GM19239 (cell line): ENCODE measurements around the gene DNAJC1.

ENCODE experiments used
- DNase-seq: peaks from one replicate; pipeline ENCODE4 v3.0.0; 2011; ENCODE audit warnings: low spot score; ENCODE audit not compliant: insufficient read length
- FAIRE-seq: peaks from 2 replicates; lab custom pipeline; 2011; peaks lifted over from hg19 to GRCh38; lab: Jason Lieb, UNC

Gene DNAJC1

DNA sequence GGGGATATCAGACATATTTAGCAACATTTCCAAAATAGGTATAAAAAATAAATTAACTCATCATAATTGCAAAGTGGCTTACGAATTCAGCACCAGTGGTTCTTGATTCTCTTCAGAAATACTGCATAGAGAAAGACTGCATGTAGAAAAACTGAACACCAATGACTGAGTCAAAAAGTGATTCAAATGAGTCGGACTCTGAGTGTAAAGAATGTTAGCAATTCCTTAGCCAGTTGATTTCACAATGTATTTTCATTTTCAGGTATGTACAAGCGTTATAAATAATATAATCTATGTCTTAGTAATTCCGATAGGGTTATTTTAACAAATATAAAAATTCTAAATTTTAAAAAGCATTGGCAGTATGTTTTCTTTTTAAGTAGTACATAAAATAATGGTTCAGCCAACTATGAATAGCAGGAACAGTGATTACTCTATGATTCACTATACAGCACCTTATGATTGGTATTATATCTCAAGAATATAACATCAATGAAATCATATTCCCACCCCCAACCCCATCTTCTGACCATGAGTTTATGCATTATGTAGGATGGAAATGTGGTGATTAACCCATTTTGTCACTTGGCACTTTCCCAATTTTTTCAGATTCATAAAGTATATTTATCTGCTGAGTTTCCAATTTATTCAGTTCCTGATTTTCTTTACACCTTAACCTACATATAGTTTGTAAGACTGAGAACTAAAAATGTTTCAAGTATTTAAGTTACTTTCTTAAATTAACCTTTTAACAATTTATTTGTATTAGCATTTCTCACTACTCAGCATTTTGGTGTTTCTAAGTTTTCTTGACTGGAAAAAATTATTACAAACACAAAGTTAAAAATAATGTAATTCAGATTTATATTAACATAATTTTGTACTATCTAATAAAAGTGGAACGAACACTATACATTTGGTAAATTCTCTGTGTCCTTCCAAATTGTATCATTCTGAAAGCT, 33.9 kb downstream of the DNAJC1 start:
- DNase-seq (no peak), FAIRE-seq (no peak)

GRCh38 chr10:21964983-21965665, 38.4 kb downstream of the DNAJC1 start:
- FAIRE-seq (no peak), DNase-seq (no peak)

DNA sequence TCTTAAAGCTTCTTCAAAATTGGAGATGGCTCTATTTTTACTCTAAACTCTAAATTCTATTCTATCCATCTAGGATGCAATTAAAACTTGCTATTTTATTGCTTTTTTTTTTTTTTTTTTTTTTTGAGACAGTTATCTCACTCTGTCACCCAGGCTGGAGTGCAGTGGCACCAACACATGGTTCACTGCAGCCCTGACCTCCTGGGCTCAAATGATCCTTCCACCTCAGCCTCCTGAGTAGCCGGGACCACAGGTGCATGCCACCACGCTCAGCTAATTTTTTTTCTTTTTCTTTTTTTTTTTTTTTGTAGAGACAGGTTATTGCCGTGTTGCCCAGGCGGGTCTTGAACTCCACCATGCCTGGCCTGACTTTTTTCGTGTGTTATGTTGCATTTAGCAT, 41.2 kb downstream of the DNAJC1 start:
- FAIRE-seq (no peak), DNase-seq (no peak)

DNA sequence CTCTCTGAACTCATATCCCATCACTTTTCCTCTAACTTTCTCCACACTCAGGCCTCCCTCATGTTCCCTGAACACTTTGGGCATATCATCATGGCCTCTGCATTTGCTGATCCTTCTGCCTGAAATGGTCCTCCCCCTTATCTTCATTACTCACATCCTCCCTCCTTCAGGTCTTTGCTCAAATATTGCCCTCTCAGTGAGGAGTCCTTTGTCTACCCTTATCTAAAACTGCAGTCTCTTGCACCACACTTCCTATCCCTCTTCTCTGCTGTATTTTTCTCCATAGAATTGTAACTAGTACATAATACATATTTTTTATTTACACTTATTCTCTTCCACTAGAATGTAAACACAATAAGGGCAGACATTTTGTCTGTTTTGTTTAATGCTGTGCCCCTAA, 41.7 kb downstream of the DNAJC1 start:
- DNase-seq (no peak), FAIRE-seq (no peak)

- no peak for DNase-seq
- no peak for FAIRE-seq
Observed at GRCh38 chr10:21959998-21960397, 43.5 kb downstream of the DNAJC1 start.

DNA sequence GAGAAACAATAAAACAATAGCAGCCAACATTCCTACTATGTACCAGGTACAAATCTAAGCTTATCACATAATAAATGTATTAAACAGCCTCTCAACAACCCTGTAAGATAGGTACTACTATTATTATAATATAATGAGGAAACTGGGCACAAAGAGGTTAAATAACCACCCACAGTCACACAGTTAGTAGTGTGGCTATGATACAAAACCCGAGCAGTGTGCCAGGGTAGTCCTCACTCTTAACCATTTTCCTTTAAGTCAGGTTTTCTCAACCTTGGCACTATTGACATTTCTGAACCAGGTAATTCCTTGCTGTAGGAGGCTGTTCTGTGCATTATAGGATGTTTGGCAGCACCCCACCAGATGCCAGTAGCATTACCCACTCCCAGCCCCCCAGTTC, 48.8 kb downstream of the DNAJC1 start:
- no peak for DNase-seq
- no peak for FAIRE-seq

DNA sequence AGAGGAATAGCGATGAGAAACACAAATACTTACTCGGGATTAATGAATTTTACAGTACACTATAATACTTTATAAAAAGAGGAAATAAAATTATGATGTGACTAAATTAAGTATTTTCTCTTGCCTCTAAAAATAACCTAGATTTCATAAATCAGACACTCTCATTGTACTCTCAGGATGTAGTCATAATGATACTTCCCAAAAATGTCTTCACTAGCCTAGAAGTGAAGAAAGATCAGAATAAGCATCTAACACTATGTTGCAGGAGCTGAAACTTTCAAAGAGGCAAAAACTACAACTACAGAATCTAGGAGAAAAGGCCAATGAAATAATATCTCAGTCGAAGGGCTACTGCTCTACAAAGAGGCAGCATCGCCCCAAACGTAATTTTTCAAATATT, 49.4 kb downstream of the DNAJC1 start:
- FAIRE-seq, result no peak
- no peak for DNase-seq

DNA sequence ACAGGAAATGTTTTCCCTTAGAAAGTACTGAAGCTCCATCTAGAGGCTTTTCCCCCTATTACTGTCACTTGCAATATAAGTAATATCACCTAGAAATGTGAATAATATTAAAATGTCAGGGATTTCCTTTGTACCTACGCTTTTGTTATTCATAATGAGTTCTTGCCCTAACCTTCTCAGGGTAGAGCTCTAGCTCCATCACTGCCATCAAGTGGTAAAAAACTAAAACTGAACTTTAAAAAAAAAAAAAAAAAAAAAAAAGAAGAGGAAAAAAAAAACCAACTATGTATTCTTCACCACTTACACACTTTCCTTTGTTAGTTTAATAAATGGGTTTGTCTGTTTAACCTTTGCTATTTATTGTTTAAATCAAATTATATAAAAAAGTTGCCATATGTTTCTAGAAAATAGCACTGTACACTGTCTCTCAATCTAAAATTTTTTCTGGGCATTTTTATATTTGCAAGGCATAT, 49.9 kb downstream of the DNAJC1 start:
- peak; percentile 33 for FAIRE-seq
- DNase-seq, result peak; percentile 26

DNA sequence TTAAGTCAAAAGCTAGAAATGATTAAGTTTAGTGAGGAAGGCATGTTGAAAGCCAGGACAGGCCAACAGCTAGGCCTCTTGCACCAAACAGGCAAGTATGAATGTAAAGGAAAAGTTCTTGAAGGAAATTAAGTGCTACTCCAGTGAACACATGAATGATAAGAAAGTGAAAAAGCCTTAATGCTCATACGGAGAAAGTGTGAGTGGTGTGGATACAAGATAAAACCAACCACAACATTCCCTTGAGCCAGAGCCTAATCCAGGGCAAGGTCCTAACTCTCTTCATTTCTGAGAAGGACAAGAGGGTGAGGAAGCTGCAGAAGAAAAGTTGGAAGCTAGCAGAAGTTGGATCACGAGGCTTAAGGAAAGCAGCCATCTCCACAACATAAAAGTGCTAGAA, 53.0 kb downstream of the DNAJC1 start:
- no peak for FAIRE-seq
- no peak for DNase-seq

- FAIRE-seq (no peak), DNase-seq (no peak)
Observed at GRCh38 chr10:21946946-21947345, 56.6 kb downstream of the DNAJC1 start.

DNA sequence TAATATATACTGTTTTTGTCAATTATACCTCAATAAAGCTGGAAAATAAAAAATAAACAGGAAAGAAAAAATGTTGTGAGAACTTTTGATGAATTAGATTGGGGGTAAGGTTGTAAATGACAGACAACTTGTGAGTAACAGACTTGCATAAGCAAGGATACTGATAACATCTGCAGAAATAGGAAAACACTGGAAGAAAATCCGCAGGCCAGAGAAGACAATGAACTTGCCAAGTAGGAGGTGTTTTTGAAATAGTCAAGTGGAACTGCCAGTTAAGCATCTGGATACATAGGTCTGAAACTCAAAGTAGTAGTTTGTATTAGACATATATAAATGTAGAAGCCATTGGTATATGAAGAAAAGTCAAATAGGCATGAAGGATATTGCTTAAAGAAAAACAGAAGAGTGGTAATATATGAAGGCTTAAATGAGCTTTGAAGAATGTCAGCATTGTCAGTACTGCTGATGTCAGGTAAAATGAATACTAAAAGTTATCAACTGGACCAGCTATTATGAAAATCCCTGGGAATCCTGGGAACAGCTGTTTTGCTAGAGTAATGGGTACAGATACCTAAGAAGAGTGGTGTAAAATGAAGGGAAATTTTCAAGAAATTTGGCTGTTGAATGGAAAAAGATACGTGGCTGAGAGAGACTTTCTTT, 58.7 kb downstream of the DNAJC1 start:
- FAIRE-seq (no peak), DNase-seq (no peak)

- DNase-seq, result no peak
- FAIRE-seq, result no peak
Observed at GRCh38 chr10:21943633-21944265, 59.8 kb downstream of the DNAJC1 start.

- FAIRE-seq (no peak), DNase-seq (no peak)
Observed at GRCh38 chr10:21935439-21936023, 68.0 kb downstream of the DNAJC1 start.

DNA sequence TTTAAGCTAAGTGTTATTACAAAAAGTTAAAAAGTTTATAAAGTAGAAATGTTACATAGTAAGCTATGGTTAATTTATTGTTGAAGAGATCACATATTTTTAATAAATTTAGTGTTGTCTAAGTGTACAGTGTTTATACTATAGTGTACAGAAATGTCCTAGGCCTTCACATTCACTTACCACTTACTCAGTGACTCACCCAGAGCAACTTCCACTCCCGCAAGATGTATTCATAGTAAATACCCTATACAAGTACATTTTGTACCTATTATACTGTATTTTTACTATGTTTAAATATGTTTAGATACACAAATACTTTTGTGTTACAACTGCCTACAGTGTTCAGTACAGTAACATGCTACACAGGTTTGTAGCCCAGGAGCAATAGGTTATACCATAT, 69.2 kb downstream of the DNAJC1 start:
- FAIRE-seq (peak; percentile 23), DNase-seq (no peak)

- no peak for DNase-seq
- FAIRE-seq, result no peak
Observed at GRCh38 chr10:21929070-21929469, 74.5 kb downstream of the DNAJC1 start.

DNA sequence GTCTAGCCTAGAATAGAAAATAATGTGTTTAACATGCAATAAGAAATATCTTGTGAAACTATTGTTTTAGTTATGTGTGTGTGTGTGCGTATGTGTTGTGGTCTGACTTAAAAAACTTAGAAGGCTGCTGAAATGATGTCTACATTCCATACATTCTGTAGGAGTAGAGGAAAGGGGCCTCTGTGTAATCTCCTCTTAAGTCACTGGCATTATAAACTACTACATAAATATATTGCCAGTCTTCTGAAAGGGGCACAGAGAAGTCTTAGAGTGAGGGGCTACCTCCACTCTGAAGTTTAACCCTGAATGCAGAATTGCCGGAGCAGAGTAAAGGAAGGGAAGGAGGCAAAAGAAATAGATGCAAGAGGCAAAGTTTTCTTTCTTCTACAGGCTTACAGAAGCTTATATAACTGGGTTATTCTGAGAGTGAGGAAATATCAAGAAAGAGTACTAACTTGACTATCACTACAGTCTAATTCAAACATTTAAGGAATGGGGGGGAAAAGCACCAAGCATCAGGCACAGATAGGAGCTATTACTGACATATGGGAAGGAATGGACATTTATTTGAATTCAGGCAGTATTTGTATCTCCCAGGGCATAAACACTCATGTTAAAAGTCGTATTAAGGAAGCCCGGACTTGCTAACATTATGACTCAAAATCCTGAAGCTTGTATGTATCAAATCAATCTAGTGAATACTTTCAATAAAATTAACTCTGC, 75.7 kb downstream of the DNAJC1 start:
- FAIRE-seq (no peak), DNase-seq (no peak)

DNA sequence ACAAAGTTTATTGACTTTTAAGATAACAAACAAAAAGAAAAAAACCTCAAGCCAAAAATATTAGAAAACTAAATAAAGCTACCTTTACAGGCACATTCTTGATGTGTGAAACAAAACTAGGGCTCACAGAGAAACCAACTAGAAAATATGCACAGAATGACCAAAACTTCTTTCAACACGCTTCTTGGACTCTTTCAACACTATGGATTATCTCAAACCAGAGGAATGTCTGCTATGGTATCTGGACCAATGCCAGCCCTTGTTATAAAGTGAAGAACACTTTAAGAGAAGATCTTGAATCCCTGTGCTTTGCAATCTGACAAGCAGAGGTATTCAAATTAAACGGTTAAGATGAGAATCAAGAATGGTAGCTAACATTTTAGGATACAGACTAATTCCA, 76.6 kb downstream of the DNAJC1 start:
- FAIRE-seq, result no peak
- no peak for DNase-seq

GRCh38 chr10:21926358-21926925, 77.1 kb downstream of the DNAJC1 start:
- DNase-seq (no peak), FAIRE-seq (no peak)

- no peak for FAIRE-seq
- DNase-seq, result no peak
Observed at GRCh38 chr10:21925851-21926250, 77.7 kb downstream of the DNAJC1 start.
